ENCODE results near the gene SCN9A.
"Not testable (repeated sequence)": the region's sequence is repeated elsewhere in the genome, so short reads cannot be mapped to it uniquely, and the experiment has no call there.

Gene SCN9A

GRCh38 chr2:166234112-166234846 lies 141.5 kb downstream of the SCN9A start:
- H3K27me3 ChIP-seq = no peaks in the 10 kb centered on the region
- no peak for TF ChIP-seq Cebpa-rat (IDR thresholded peaks at IDR 0.05)
- H3K9ac ChIP-seq = no peak overlapping the region
- H3K9me3 ChIP-seq = no peaks in the 10 kb centered on the region
- H3K4me1 ChIP-seq = no peaks in the 10 kb centered on the region
- H3K4me3 ChIP-seq = no peak overlapping the region
- H4K20me1 ChIP-seq = no peaks in the 10 kb centered on the region
- no peaks in the 10 kb centered on the region for H3K36me3 ChIP-seq
- no peak overlapping the region for H3K4me2 ChIP-seq
- H3K27ac ChIP-seq = no peak overlapping the region

- H3K27me3 ChIP-seq = no peaks in the 10 kb centered on the region
- no peak overlapping the region for H3K9ac ChIP-seq
- H3K4me1 ChIP-seq = no peaks in the 10 kb centered on the region
- H3K27ac ChIP-seq = no peak overlapping the region
- H3K9me3 ChIP-seq = no peaks in the 10 kb centered on the region
- no peaks in the 10 kb centered on the region for H3K36me3 ChIP-seq
- no peaks in the 10 kb centered on the region for H4K20me1 ChIP-seq
- no peak for TF ChIP-seq Cebpa-rat (IDR thresholded peaks at IDR 0.05)
- H3K4me3 ChIP-seq = no peak overlapping the region
- H3K4me2 ChIP-seq = no peak overlapping the region
Observed at GRCh38 chr2:166233244-166233643, 142.5 kb downstream of the SCN9A start.

GRCh38 chr2:166230724-166231070 lies 145.0 kb downstream of the SCN9A start:
- TF ChIP-seq Cebpa-rat (IDR thresholded peaks at IDR 0.05) = no peak
- Histone ChIP-seq H3K27ac (no peak overlapping the region), H3K4me1 (no peaks in the 10 kb centered on the region), H3K9me3 (no peaks in the 10 kb centered on the region), H3K4me3 (no peak overlapping the region), H3K36me3 (no peaks in the 10 kb centered on the region), H3K9ac (no peak overlapping the region), H3K4me2 (no peak overlapping the region), H4K20me1 (no peaks in the 10 kb centered on the region), H3K27me3 (no peaks in the 10 kb centered on the region)

- TF ChIP-seq Cebpa-rat (IDR thresholded peaks at IDR 0.05) = no peak
- H3K4me1 ChIP-seq = no peaks in the 10 kb centered on the region
- no peak overlapping the region for H3K9ac ChIP-seq
- no peaks in the 10 kb centered on the region for H3K9me3 ChIP-seq
- no peak overlapping the region for H3K27ac ChIP-seq
- no peak overlapping the region for H3K4me3 ChIP-seq
- no peaks in the 10 kb centered on the region for H3K36me3 ChIP-seq
- H3K4me2 ChIP-seq = no peak overlapping the region
- H4K20me1 ChIP-seq = no peaks in the 10 kb centered on the region
- H3K27me3 ChIP-seq = no peaks in the 10 kb centered on the region
Observed at GRCh38 chr2:166230024-166230723, 145.6 kb downstream of the SCN9A start.

GRCh38 chr2:166229678-166230023 lies 146.1 kb downstream of the SCN9A start:
- no peak for TF ChIP-seq Cebpa-rat (IDR thresholded peaks at IDR 0.05)
- no peak overlapping the region for H3K4me2 ChIP-seq
- no peaks in the 10 kb centered on the region for H3K27me3 ChIP-seq
- no peaks in the 10 kb centered on the region for H4K20me1 ChIP-seq
- no peak overlapping the region for H3K27ac ChIP-seq
- no peak overlapping the region for H3K4me3 ChIP-seq
- no peaks in the 10 kb centered on the region for H3K36me3 ChIP-seq
- H3K4me1 ChIP-seq = no peaks in the 10 kb centered on the region
- H3K9me3 ChIP-seq = no peaks in the 10 kb centered on the region
- H3K9ac ChIP-seq = no peak overlapping the region

- no peaks in the 10 kb centered on the region for H3K27me3 ChIP-seq
- H3K36me3 ChIP-seq = no peaks in the 10 kb centered on the region
- H3K4me2 ChIP-seq = no peak overlapping the region
- no peak overlapping the region for H3K27ac ChIP-seq
- H3K4me3 ChIP-seq = no peak overlapping the region
- H4K20me1 ChIP-seq = no peaks in the 10 kb centered on the region
- no peaks in the 10 kb centered on the region for H3K4me1 ChIP-seq
- H3K9me3 ChIP-seq = no peaks in the 10 kb centered on the region
- TF ChIP-seq Cebpa-rat (IDR thresholded peaks at IDR 0.05) = no peak
- no peak overlapping the region for H3K9ac ChIP-seq
Observed at GRCh38 chr2:166224197-166224596, 151.5 kb downstream of the SCN9A start.

- Histone ChIP-seq H3K4me1 (no peaks in the 10 kb centered on the region), H3K36me3 (no peaks in the 10 kb centered on the region), H3K4me2 (no peak overlapping the region), H3K27ac (no peak overlapping the region), H3K9ac (no peak overlapping the region), H3K4me3 (no peak overlapping the region), H3K9me3 (no peaks in the 10 kb centered on the region), H3K27me3 (no peaks in the 10 kb centered on the region), H4K20me1 (no peaks in the 10 kb centered on the region)
- TF ChIP-seq Cebpa-rat (IDR thresholded peaks at IDR 0.05) = no peak
Observed at GRCh38 chr2:166223298-166223697, 152.4 kb downstream of the SCN9A start.

GRCh38 chr2:166211079-166211478 lies 164.7 kb downstream of the SCN9A start:
- Histone ChIP-seq H3K9me3 (0 out of 2 replicates have a peak, but pooled peaks cover 5% of the 10 kb centered on the region), H4K20me1 (no peaks in the 10 kb centered on the region), H3K36me3 (no peaks in the 10 kb centered on the region), H3K4me1 (no peaks in the 10 kb centered on the region), H3K4me3 (no peak overlapping the region), H3K27ac (no peak overlapping the region), H3K27me3 (no peaks in the 10 kb centered on the region), H3K4me2 (no peak overlapping the region), H3K9ac (no peak overlapping the region)
- TF ChIP-seq Cebpa-rat (IDR thresholded peaks at IDR 0.05) = no peak

- not testable (repeated sequence) for H3K4me3 ChIP-seq, H3K9ac ChIP-seq, H3K27me3 ChIP-seq, H3K9me3 ChIP-seq, H3K36me3 ChIP-seq, H4K20me1 ChIP-seq, H3K4me2 ChIP-seq, H3K4me1 ChIP-seq, H3K27ac ChIP-seq
Observed at GRCh38 chr2:166209944-166210343, 165.8 kb downstream of the SCN9A start.

- not testable (repeated sequence) for H4K20me1 ChIP-seq, H3K36me3 ChIP-seq, H3K4me1 ChIP-seq, H3K27ac ChIP-seq, H3K9me3 ChIP-seq, H3K4me3 ChIP-seq, H3K9ac ChIP-seq, H3K4me2 ChIP-seq, H3K27me3 ChIP-seq
Observed at GRCh38 chr2:166209367-166209766, 166.4 kb downstream of the SCN9A start.

- not testable (repeated sequence) for H3K4me3 ChIP-seq, H3K9ac ChIP-seq, H3K27ac ChIP-seq, H3K27me3 ChIP-seq, H3K9me3 ChIP-seq, H3K4me2 ChIP-seq, H4K20me1 ChIP-seq, H3K4me1 ChIP-seq, H3K36me3 ChIP-seq
Observed at GRCh38 chr2:166206153-166206552, 169.6 kb downstream of the SCN9A start.

Measured in BLaER1 (cell line).